HG02852 (cell line): Measurements from ENCODE around the gene CCL27.

ENCODE experiments used
- ATAC-seq: cut with Tn5 transposase; IDR thresholded peaks from one replicate; pipeline ENCODE4 v1.9.1; 2021; ENCODE audit warnings: mild to moderate bottlenecking, moderate library complexity; ENCODE audit not compliant: unreplicated experiment

CCL27 gene, protein sequence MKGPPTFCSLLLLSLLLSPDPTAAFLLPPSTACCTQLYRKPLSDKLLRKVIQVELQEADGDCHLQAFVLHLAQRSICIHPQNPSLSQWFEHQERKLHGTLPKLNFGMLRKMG

DNA sequence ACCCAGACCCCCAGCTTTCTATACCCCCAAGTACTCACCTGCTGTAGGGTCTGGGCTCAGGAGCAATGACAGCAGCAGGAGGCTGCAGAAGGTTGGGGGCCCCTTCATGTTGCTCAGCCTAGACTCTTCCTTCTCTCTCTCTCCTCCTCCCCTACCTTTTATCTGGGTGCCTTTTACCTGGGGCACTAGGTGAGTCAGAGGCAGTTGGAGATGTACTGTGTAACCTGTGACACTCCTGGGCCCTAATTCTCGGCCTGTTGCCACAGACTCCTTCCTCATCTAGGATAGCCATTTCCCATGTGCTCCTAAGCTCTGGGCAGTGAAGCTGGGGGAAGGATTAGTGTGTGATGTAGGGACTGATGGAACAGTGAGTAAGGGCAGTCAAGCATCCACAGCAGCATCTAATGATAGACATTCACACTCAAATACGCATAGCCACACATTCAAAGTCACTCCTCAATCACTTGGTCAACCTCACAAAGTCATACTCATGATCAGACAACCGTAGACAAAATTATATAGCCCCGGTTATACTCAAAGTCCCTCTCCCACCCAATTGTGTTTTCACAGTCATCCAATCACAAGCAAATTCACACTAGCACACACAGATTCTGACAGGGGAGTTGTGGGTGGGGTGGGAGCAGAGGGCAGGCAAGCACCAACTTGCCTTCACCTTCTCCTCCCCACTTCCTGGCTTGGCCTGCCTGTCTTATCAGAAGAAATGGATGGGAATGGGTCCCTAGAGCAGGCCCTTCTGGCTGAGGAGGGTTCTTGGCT is at the start of gene CCL27:
Gene CCL27 (minus strand): TSS at position 132 of the 777 bp plus-strand sequence. CDS start 24 bp downstream, at position 108.
- ATAC-seq: no peak

DNA sequence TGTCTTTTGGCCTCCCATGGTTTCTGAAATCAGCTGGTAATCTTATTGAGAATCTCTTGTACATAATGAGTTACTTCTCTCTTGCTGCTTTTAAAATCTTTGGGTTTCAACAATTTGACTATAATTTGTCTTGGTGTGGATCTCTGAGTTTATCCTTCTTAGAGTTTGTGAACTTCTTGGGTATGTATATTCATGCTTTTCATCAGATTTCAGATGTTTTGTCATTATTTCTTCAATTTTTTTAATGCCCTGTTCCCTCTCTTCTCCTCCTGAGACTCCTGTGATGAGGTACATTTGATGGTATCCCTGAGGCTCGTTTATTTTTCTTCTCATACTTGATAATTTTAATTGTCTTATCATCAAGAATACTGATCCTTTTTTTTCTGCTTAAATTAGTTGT is 49.7 kb upstream of the CCL27 start:
- ATAC-seq: no peak

DNA sequence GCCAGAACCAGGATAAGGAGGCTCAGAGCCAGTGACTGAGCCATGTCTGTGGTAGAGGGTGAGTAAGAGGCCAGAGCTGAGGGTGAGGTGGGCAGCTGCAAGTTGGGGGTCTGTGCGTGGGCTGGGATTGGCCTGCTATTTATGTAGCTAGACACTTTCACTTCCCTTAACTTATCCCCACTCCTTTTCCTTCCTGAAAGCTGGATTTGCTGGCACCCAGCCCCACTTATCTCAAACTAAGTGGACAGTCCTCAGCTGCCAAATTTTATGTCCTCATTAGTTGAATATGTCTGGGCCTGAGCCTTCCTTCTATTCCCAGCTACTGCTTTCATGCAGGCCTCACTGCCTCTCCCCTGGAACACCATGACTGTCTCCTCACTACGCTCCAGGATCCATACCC is 47.6 kb upstream of the CCL27 start, which contains the start of gene CCL21:
Gene CCL21 (minus strand): TSS at position 114 of the 400 bp plus-strand sequence. CDS start 70 bp downstream, at position 44.
- no peak for ATAC-seq

DNA sequence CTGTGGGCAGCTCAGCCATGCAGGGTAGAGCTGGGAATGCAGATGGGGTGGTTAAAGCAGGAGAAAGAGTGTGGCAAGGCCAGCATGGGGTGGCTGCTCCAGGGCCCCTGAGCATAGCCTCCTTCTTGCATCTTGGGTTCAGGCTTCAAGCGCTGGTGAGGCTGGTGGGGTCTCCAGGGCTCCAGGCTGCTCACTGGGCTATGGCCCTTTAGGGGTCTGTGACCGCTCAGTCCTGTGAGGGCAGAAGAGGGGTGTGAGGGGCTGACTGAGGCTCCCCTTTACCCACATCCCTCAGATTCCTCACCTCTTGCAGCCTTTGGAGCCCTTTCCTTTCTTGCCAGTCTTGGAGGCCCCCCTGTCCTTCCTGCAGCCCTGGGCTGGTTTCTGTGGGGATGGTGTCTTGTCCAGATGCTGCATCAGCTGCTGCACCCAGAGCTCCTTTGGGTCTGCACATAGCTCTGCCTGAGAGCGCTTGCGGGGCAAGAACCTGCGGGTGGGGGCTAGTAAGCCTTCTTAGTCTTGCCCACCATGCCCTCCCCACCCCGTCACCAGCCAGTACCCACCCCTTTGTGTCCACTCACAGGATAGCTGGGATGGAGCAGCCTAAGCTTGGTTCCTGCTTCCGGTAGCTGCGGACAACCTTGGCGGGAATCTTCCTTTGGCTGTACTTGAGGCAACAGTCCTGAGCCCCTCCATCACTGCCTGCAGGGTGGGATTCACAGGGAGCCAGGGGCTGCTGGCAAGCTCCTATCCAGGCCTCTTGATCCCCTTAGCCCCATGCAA is 46.9 kb upstream of the CCL27 start:
- ATAC-seq: no peak

DNA sequence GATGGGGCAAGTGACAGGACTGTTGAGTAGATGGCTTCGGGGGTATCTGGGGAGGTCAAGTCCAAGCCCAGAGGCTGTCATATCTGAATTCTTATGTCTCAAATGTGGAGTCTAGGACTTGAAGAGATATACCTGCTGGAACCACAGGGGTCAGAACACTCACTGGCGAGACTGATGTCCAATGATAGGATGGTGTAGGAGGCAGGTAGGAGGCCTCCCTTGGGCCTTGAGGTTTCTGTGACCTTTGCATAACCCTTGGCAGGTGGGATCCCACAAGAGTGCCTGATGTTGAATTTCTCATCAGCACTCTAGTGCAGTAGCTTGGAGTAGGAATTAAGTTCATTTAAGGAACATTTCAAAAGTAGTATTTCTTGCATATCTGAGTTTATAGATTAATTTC is 44.7 kb upstream of the CCL27 start:
- ATAC-seq: no peak

DNA sequence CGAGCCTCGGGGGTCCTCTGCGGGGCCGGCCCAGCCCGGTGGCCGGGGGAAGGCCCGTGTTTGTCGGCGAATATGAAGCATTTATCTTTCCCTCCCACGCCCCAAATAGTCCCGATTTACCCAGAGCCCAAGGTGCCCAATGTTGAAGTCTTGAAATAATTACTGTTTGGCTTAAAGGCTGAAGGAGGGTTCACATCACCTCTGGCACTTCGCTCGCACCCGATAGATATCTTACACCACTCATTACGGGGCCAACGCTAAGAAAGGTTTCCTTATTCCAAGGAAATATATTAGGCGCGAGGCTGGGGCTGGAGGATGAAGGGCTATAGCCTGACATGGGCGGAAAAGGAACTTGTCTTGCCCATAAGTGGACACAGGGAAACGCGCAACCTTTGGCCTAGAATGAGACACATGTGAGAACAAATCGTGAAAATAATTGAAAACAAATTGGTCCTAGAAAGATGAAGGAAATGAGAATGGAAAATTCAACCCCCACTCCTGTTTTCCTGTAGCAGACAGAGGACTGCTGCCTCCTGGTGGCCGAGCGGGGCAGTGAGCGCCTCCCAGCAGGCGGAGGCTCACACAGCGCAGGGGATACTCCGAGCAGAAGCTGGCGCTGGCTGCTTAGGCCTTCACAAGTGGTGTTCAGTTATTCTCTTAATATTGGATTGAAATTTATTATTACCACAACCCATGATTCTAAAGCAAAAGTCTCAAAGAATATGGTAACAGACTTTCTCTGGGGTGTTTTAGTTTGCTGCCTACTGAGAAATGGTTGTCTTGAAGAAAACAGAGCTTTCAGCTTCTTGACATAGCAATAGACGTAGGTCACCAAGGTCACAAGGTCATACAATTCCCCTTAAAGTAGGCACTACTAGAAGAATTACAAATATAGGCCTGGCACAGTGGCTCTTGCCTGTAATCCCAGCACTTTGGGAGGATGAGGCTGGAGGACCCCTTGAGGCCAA is 39.6 kb upstream of the CCL27 start:
- no peak for ATAC-seq

DNA sequence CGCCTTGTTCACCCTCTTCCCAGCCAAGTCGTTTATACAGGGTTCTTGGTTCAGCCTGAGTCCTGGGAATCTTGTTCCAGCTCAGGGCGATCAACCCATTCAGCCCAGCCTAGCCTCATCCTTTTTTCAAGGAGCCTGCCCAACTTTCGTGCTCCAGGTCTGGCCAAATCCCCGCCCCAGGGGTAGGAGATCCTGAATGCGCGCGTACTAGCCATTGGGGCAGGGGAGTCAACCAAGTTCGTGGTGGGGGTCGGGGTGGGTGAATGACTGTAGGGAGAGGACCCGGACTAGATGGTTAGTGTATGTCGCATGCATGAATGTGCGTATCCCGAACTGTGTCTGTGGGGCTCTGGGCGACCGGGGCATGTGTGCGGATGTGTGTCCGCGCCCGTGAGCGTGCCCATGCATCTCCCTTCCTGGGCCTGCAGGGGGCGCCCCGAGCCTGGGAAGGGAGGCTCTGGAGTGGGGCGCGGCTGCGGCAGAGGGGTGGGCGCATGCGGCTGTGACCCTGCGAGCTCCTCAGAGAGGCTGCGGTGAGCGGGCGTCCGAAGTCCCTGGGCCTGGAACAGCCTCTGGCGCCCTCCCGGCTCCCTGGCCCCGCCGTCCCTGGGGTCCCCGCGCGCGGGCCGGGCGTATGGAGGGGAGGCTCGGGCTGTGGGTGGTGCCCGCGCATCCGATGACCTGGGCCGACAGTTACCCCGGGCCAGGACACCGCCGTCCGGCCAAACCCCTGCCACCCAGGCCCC is 38.7 kb upstream of the CCL27 start:
- ATAC-seq: no peak

DNA sequence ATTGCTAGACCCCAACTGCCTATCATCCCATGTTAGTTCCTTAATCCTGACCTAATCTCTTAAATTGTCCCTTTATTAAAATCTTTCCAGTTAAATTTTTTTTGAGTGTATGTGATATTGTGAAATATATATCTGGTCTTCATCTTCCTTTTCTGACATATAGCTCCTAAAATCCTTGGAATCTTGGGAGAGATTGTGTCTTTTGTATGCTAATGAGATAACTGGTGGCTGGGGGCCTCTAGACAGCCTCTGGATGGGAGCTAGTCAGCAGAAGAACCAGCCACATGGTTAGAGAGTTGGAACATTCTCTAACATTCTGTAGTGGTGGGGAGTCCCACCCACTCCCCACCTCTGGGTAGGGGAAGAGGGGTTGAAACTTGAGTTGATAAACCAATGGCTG is 32.4 kb upstream of the CCL27 start:
- no peak for ATAC-seq

DNA sequence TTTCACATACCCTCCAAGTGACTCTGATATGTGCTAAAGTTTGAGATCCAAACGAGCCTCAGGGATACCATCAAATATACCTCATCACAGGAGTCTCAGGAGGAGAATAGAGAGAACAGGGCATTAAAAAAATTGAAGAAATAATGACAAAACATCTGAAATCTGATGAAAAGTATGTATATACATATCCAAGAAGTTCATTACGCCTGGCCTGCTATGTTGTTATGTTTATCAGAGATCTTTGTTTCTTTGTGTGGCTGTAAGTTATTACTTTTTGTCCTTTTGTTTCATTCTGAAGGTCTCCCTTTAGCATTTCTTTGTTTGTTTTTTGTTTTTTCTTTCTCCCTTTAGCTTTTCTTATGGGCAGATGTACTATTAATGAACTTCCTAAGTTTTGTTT is 31.1 kb upstream of the CCL27 start:
- ATAC-seq: no peak

DNA sequence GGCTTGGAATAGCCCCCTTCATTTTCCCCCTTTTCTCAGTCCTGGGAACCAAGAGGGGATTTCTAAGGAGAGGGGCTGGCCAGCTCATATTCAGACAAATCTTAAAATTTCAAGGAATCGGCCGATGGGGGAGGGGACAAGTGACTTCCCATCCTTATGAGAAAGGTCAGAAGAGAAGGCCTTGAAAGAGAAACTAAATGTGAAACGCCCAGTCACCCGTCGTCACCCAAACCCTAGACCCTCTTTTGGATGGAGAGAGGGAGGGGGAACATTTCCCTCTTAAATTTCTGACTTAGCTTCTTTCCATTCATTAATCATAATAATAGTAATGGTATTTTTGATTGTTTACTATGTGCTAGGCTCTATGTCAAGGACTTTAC is 29.5 kb upstream of the CCL27 start:
- ATAC-seq: no peak

DNA sequence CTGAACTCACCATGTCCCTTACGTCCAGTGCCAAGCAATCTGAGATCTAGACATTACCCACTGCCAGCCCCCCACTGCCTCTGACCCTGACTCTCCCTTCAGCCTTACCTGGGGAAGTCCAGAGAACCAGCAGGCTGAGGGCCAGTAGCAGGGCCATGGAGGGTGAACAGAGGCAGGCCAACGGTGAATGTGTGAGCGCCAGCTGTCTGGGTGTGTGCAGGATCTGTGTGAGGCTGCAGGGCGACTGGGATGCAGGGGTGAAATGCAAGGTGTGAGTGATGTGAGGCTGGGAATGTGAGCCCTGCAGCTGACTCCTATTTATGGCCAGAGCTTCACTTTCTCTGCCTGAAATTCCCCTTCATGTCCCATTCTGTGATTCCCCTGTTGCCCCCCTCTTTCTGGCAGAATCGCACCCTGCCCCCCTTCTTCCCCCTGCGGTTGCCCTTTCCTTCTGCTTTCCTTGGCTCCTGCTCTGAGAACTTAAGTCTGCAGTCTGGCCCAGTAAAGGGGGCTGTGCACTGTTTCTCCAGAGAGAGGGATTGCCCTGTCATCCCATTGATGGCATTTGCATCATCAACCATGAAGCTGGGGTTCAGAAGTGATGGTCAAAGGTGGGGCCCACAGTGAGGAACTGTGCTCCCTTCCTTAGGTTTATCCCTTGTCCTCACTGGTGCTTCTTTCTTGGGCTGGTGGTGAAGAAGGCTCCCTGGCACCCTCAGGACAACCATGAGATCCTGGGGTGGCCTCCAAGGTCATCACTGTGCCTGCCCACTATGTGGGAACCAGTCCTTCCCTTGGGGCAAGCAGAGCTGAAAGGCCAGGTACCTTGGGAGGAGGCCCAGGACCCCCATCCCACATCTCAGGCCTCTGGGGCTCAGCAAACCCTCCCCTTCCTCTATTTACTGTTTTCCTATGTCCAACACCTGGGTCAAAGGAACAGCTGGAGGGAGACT is 28.8 kb upstream of the CCL27 start, which contains the start of gene CCL19:
Gene CCL19 (minus strand): TSS at position 294 of the 953 bp plus-strand sequence. CDS start 137 bp downstream, at position 157.
- ATAC-seq: no peak

DNA sequence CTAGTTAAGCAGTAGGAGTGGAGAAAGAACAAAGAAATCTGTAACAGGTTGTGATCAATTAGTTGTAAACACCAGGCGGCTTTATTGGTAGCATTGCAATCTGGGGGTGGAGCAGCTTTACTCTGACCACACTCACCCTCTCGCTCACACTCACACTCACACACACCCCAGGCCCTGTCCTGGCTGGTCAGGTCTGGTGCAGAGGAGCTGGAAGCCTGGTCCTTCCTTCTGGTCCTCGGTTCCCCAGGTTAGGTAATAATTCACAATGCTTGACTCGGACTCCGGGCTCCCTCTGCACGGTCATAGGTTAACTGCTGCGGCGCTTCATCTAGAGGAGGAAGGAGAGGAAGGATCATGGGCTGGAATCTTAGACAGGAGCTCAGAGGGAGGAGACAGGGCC is 27.1 kb upstream of the CCL27 start:
- no peak for ATAC-seq

DNA sequence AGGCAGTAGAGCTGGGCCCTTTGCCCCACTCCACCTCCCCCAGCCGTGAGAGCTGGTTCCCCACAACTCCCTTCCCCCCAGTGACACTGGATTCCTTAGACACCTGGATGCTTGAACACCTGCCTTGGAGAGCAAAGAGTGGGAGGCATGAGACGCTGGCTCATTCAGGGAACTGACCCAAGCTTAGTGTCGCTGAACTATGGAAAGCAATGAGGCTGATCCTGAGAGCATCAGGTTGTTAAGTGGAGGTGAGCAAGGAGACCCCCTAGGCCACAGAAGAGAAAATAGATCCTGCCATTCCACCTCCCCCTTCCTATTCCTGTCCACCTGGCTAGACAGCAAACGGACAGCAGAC is 26.6 kb upstream of the CCL27 start:
- no peak for ATAC-seq

DNA sequence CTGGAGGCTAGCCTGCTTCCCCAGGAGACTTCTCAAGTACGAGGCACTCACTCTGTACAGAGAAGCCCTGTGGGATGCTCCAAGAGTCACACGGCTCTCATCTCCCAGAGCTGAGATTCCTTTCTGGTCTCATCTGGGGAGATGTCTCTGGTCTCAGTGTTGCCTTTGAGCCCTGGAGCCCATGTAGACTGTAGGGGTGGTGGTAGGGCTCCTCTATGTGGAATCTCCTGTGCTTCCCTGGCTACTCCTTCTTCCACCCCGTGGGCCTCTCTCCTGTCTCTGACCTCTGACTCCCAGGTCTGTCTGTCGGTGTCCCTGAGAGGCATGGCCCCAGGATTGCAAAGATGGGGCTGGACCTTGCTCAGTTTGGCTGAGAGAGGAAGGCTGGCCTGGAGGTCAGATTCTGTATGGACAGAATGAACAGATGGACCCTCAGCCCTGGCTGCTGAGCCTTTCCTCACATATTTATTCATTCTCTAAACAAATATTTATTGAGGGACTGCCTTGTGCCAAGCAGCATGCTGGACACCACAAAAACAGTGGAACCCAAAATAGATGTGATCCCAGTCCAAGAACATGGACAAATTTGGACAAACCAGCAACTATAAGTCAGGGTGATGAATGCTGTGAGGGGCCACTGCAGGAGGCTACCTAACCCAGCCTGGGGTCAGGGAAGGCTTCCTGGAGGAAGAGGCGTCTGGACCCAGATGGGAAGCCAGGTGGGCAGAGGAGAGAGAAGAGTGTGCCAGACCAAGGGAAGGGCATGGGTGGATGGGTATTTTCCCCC is 26.1 kb upstream of the CCL27 start:
- ATAC-seq: no peak

DNA sequence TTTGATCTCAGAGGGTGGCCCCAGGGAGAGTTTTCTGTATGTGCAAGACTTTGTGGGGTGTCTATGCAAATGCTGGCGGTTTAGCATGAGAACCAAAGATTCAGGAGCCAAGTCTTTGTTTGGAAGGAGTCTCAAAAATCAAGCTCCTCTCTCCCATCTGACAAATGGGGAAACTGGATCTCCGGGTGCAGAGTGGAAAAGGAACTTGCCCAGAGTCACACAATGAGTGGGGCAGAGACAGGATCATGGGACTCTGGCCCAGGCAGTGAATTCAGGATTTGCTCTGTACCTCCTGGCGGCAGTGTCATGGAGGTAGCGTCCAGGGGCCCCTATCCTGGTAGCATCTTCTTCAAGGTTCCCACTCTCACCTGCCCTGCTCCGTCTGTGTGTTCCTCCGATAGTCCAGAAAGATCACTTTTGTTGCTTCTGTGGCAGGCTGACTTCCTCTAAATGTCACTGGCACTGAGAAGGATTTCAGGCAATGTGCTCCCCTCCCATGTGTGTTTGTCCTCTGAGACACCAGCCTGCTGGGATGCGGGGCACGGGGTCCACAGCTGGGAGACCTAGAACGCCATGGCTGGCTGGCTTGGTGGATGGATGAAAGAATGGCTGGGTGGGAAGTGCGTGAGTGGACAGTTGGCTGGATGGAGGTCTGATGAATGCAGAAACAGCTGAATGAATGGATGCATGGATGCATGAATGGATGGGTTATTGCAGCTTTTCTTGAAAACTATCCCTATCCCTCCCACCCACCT is 25.0 kb upstream of the CCL27 start:
- no peak for ATAC-seq

DNA sequence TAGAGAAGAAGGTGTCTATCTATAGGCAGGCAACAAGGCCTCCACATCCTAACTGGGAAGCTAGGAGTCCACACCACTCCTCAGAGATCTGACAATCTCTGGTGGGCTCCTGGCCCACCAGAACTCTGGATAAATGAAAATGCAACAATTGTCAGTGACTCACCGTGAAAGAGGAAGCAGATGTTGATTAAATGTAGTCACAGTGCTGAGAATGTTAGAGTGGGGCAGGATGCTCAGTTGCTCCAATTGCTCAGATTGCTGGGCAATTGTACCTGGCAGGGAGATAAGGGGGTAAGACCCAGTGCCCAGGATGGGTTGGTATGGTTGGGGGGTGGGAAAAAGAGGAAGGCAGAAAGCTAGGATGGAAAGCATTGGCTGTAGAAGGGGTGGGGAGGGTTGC is 24.3 kb upstream of the CCL27 start:
- no peak for ATAC-seq

DNA sequence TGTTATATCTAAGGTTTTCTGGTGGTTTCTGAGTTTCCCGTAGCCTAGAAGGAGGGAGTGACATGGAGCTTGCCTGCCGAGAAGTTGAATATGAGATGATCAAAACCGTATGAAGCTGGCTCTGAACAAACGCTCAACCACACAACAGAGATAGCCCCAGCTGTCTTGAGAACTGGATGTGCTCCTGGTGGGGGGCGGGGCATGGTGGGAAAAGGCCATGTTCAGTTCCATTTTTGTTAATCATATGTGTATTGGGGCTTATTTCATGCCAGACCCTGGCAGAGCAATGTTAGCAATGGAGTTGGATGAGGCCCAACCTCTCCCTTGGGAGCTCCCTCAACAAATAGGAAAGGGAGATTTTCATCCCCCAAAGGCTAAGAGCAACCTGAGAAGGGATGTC is 23.8 kb upstream of the CCL27 start:
- ATAC-seq: no peak
